Activated CD4-positive, CD25-positive, alpha-beta regulatory T cell treated with anti-CD3 and anti-CD28 coated beads, Interleukin-2, amount 50 U/mL, for 16 hours (primary cell): Measurements from ENCODE around the gene TULP1.
"Not testable (repeated sequence)": the region's sequence is repeated elsewhere in the genome, so short reads cannot be mapped to it uniquely, and the experiment has no call there.

Experiments
- DNase-seq: peaks from one replicate; pipeline ENCODE4 v3.0.0-alpha.2; 2020; ENCODE audit warnings: low read depth, low spot score

Gene TULP1

DNA sequence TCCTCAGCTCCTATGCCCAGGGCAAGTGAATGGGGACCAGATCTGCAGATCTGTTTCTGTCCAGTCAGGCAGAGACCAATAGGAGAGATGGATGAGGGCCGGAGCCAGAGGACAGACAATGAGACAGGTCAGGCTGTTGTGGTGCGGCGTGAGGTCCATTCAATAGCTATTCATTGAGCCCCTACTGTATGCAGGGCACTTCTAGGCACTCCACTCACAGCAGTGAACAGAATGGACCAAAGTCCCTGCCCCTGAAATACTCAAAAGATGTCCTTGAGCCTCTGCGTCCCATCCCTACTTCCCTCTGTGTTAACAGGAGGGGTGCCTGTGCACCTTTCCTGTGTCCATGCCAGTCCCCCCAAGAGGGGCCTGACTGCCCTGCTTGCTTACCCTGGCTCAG lies 8.5 kb upstream of the TULP1 start:
- no peak for DNase-seq

DNA sequence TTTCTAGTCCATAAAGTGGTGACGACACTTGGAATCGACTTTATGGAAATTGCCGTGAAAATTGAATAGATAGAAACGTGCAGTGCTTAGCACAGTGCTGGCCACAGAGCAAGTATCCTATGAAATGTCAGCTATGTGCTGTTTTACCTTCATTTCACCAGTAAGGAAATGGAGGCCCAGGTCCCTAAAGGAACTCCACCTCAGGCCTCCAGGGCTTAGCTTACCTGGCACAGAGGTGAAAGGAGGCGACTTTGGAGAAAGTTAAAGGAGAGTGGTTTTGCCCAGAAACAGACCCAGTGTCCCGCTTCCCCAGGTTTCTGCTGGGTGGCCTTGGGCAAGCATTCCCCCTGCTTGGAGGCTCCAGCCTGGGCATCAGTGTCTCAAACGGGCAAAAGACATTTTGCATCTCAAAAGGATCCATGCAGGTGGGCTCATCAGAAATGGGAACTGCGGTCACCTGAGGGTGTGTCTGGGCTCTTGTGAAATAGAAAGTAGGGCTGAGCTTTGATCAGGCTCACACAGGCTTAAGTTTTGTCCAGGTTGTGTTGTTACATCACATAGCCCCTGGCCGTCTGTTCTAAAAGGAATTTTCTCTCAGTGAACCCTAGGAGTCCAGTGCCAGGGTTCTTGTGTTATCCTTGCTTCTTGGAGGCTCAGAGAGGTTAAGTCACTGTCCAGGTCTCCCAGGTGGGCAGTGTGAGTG lies 6.8 kb upstream of the TULP1 start:
- no peak for DNase-seq

DNA sequence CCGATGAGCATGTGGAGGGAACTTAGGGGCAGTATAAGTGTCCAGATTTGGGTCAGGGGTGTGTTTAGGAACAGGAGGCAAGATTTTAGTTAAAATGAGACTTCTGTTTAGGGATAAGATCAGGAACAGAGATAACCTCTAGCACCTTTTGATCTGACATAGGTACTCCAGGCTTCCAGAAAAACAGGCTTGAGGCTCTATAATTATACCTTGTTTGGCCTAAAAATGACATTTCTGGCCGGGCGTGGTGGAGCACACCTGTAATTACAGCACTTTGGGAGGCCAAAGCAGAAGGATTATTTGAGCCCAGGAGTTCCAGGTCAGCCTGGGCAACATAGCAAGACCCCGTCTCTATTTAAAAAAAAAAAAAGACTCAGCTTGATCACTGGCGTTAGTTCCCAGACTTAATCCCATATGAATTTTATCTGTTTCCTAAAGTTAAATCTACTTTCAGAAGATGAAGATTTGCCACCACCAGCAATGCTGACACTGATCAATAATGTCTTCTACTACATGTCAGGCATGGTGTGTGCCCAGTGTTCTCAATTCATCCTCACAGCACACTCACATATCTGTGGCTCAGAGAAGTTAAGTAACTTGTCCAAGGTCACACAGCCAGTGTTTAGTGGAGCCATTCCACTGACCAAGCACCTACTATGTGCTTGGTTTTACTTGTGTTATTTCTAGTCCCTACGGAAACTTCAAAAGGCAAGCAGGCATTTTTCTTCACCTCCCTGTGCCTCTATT lies 6.0 kb upstream of the TULP1 start:
- no peak for DNase-seq

DNA sequence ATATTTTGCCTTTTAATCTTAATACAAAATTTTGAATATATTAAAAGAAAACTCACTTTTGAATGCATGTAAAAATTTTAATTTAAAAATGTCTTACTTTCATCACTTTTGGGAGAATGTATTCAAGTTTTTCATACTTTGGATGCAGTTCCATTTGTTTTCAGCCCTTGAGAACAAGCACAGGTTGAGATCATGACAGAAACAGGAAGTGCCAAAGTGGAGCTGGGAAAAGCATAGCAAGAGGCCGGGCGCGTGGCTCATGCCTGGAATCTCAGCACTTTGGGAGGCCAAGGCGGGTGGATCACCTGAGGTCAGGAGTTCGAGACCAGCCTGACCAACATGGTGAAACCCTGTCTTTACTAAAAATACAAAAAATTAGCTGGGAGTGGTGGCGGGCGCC lies 5.3 kb upstream of the TULP1 start:
- not testable (repeated sequence) for DNase-seq

GRCh38 chr6:35516712-35517111 lies 4.0 kb upstream of the TULP1 start:
- no peak for DNase-seq

DNA sequence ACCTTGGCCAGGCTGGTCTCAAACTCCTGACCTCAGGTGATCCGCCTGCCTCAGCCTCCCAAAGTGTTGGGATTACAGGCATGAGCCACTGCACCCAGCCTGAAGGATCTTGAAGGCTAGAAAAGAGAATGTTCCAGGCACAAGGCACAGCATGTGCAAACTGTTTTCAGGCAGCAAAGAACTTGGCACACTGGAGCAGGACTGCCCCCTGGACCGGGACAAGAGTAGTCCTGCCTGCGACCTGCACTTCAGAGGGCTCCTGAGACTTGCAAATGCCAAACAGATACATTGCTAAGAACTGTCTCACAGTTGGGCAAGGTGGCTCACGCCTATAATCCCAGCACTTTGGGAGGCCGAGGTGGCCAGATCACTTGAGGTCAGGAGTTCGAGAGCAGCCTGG lies 3.2 kb upstream of the TULP1 start:
- not testable (repeated sequence) for DNase-seq

DNA sequence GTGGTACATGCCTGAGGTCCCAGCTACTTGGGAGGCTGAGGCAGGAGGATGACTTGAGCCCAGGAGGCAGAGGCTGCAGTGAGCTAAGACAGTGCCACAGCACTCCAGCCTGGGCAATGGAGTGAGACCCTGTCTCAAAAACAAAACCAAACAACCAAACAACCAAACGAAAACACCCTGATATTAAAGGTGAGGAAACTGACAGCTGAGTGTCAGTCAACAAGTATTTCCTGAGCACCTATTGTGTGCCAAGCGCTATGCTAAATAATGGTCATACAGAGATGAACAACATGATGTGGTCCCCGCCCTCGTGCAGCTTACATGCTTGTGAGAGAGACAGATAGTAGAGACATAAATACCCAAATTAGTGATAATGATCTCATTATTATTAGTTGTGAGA lies 1.9 kb upstream of the TULP1 start:
- DNase-seq, result no peak

DNA sequence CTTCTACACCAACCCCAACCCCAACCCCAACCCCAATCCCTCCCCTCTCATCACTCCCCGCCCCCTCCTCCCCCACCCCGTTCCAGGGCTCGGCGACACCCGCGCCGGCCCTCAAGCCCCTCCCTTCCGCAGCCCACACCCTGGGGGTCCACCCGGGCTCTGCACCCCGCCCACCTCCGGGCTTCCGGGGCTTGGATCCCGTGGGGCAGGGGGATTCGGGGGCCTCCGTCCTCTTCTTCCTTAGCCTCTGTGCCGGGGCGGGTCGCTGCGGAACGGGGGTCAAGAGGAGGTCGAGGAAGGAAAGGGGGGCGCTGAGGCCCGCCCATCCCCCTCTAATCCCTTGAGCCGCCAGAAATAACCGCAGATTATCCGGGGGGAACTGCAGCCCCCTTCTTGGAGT lies 690 bp downstream of the TULP1 start:
- DNase-seq, result no peak

DNA sequence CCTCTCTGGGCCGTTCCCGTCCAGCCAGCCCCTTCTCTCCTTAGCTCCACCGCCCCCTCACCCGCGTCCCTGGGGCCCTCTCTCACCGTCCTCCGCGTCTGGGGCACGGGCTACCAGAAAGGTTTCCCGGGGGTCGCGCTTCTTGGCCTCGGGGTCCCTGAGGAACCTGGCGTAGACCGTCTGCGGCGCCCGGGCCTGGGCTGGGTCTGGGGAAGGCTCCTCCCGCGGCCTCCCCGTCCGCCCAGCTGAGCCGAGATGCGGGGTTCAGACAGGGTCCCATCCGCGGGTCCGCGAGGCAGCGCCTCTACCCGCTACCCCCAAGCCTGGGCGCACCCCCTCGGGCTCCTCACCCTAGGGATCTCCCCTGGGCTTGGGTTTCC lies 1.1 kb downstream of the TULP1 start:
- DNase-seq, result no peak

DNA sequence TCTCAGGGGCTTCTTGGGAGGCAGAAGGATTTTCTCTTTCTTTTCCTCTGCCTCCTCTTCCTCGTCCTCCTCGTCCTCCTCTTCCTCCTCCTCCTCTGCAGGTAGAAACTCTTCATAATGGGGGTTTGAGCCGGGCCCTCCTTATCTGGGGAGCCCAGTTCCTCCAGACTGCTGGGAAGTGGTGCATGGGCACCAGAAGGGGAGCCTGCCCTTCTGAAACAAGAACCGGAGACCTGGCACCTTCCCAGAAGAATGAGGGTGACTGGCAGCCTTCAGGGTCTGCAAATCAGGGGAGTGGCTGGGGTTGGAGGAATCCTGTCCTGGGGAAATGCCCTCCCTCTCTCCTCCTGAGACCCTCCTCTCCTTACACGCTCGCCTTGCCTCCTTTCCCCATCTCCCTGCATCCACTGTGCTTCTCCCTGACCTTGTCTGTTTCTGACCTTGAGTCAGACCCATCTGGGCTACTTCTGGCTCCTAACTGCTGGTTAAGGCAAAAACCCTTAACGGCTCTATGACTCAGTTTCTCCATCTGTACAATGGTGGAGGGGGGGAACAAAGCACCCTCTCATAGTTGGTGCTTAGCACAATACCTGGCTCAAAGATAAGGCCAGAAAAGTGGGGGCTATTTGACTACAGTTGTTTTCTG lies 1.7 kb downstream of the TULP1 start:
- no peak for DNase-seq

- no peak for DNase-seq
Observed at GRCh38 chr6:35508542-35508941, 4.2 kb downstream of the TULP1 start.

DNA sequence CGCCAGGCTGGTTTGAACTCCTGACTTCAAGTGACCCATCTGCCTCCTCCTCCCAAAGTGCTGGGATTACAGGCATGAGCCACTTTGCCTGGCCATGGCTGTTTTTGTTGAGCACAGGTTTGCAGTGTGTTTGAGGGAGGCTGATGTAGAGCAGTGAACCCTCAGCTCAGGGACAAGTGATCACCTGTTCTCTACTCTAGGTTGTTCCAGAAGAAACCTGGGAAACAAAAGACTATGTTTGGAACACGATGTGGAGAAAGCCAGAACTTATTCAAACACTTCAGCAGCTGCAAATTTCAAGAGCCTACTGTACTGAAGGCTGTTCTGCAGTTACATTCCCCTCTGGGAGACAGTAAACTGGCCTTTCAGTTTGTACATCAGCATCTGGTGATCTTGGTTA lies 4.7 kb downstream of the TULP1 start:
- no peak for DNase-seq

DNA sequence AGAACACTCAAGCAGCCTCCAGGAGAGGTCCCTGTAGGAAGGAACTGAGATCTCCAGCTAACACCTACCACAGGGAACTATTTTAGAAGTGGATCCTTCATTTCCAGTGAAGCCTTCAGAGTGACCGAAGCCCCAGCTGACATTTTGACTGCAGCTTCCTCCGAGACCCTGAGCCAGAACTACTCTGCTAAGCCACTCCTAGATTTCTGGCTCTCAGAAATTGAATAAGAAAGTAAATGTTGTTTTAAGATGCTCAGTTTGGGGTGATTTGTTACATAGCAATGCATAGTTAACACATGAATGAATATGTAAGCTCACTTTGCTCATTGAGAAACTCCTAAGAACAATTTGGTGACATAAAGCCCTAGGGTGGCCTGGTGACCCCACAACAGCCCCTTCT lies 5.5 kb downstream of the TULP1 start:
- DNase-seq, result no peak

GRCh38 chr6:35506536-35506935 lies 6.2 kb downstream of the TULP1 start:
- no peak for DNase-seq

DNA sequence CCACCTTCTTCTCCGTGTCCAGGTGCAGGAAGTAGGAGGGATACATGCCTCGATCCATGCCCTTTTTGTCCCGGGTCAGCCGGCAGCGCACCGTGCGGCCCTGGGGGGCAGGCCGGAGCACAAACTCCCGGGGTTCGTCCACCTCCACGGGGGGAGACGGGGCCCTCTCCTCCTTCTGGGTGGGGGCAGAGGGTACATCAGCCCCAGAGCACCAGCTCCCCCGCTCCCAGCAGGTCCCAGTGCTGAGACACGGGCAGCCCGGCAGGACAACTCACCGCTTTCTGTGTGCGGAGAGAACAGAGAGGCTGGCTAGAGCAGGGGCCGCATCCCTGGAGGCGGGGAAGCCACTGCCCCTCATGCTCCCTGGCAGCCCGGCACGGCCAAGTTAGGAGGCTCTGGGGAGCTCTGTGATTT lies 6.7 kb downstream of the TULP1 start:
- no peak for DNase-seq

DNA sequence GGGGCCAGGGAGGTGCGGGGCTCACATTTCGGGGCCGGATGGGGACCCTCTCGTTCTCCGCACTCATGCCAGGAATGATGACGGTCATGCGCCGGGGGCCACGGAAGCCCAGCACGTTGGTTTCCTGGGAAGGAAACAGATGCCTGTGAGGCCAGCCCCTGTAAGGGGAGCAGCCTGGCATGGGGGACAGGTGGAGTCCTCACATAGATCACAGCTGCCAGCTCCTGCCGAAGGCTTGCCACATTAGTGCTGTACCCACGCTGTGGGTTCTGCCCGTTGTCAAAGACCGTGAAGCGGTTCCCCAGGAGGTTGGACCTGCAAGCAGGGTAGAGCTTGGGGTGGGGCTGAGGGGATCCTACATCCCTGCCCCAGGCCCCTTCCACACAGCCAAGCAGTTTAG lies 9.2 kb downstream of the TULP1 start:
- DNase-seq, result no peak

DNA sequence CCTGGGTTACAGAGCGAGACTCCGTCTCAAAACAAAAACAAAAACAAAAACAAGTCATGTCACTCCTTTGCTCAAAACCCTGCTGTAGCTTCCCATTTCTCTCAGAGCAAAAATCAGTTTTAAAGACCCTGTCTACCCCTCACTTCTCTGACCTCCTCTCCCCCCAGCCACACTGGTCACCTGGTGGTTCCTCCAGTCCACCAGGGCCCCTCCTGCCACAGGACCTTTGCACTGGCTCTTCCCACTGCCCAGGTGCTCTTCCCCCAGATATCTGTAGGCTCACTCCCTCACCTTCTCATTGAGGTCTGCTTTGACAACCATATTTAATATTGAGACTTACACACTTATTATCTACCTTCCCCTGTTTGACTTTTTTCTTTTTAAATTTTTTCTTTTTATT lies 10.9 kb downstream of the TULP1 start:
- DNase-seq, result no peak

DNA sequence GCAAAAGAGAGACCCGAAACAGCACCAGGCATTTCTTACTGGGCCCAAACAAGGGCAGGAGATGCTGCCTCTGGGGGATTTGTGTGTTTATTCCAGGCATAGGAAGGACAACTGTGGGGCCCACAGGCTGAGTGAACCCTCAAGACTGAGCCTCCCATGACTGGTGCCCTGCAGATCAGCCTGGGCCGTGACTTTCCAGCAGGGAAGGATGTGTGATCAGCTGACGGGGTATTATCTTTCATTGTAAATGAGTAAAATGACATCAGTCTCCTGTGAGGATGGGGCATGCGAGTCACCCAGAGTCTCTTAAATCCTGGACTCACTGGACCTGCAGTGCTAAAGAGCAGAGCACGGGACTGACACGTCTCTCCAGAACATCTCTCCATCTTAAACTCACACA lies 11.9 kb downstream of the TULP1 start:
- no peak for DNase-seq

- DNase-seq, result no peak
Observed at GRCh38 chr6:35499372-35499771, 13.3 kb downstream of the TULP1 start.

- no peak for DNase-seq
Observed at GRCh38 chr6:35498422-35499067, 14.2 kb downstream of the TULP1 start.

- no peak for DNase-seq
Observed at GRCh38 chr6:35497571-35498421, 14.9 kb downstream of the TULP1 start.
